Stimulated activated CD4-positive, alpha-beta T cell treated with anti-CD3 and anti-CD28 coated beads, TNF-alpha, amount 100 ng/mL, for 1 hour (primary cell): ENCODE measurements around the gene LRRC8E.

ENCODE experiments used
- DNase-seq, 3 donors: peaks; one replicate each; pipeline ENCODE4 v3.0.0-alpha.2; 2020; ENCODE audit warnings: low read depth in 3 of 3, low spot score in 1 of 3

Gene LRRC8E

GRCh38 chr19:7918615-7919421, 30.5 kb downstream of the LRRC8E start:
- DNase-seq: no peak

- peak; percentile 89 to 93 (median 91) for DNase-seq
Observed at GRCh38 chr19:7919610-7920518, 31.6 kb downstream of the LRRC8E start, which contains the start of gene SNAPC2. SNAPC2 (plus strand) TSS chr19:7920338; CDS start chr19:7920367, 29 bp downstream.

- DNase-seq: peak; percentile 99 to 100 (median 100)
Observed at GRCh38 chr19:7920519-7921301, 32.4 kb downstream of the LRRC8E start.

- no peak for DNase-seq
Observed at GRCh38 chr19:7921302-7921966, 33.1 kb downstream of the LRRC8E start.

GRCh38 chr19:7921967-7922835, 33.9 kb downstream of the LRRC8E start:
- DNase-seq: no peak

GRCh38 chr19:7922836-7923195, 34.5 kb downstream of the LRRC8E start:
- DNase-seq: no peak

GRCh38 chr19:7923295-7924191, 35.2 kb downstream of the LRRC8E start:
- DNase-seq: no peak

GRCh38 chr19:7924241-7924640, 35.9 kb downstream of the LRRC8E start:
- no peak for DNase-seq

- no peak for DNase-seq
Observed at GRCh38 chr19:7924651-7925170, 36.4 kb downstream of the LRRC8E start.

GRCh38 chr19:7925171-7925851, 37.0 kb downstream of the LRRC8E start:
- DNase-seq: peak; percentile 34 to 71 (median 53)

- peak; percentile 49 to 83 (median 69) for DNase-seq
Observed at GRCh38 chr19:7926021-7926726, 37.9 kb downstream of the LRRC8E start, which contains the start of gene CTXN1. CTXN1 (minus strand) TSS chr19:7926135; CDS start chr19:7925538, 597 bp downstream.

GRCh38 chr19:7926727-7927604, 38.7 kb downstream of the LRRC8E start:
- DNase-seq: no peak

- DNase-seq: no peak
Observed at GRCh38 chr19:7927605-7928333, 39.5 kb downstream of the LRRC8E start.

- no peak for DNase-seq
Observed at GRCh38 chr19:7928334-7928706, 40.0 kb downstream of the LRRC8E start.
